ENCODE results near the gene GDF15. TPM values are rescaled to one million over a fixed set of nuclear protein-coding genes. Genes with fewer than 3 reads are reported as not detected.
A peak's percentile ranks its signal among the peaks of the same experiment; 100 is the strongest.

GDF15 gene
- total RNA-seq, 1 experiment from 2014 or later: 425 TPM

GRCh38 chr19:18342090-18342632 is 43.8 kb upstream of the GDF15 start:
- intact Hi-C loops (cut with micrococcal nuclease): loop anchor here (5.0 kb wide), 1 partner anchor 65 kb away; no protein-coding TSS in a partner anchor

GRCh38 chr19:18344582-18344950 is 41.4 kb upstream of the GDF15 start:
- Histone ChIP-seq H3K9me2 (ENCODE audit: insufficient read depth) (no peaks in the 10 kb centered on the region), H3K79me2 (ENCODE audit: insufficient read depth, low read length) (no peaks in the 10 kb centered on the region), H3K27me3 (ENCODE audit: insufficient read depth, low read length) (no peaks in the 10 kb centered on the region), H3K36me3 (ENCODE audit: control insufficient read depth in 1 of 2, insufficient read depth in 2 of 2, low read length in 2 of 2) (no peaks in the 10 kb centered on the region; a peak in 2 of 4 replicates), H2AFZ (ENCODE audit: low read depth, low read length, poor library complexity, severe bottlenecking) (no peak overlapping the region), H3K27ac (ENCODE audit: low read depth, low read length) (no peak overlapping the region; the same call in 1 of the 2 replicates), H3K4me2 (ENCODE audit: low read length) (peak overlapping the region; percentile 59), H3K4me1 (ENCODE audit: control insufficient read depth in 1 of 2, insufficient read depth in 2 of 2, low read length in 2 of 2) (peaks cover 35 to 70% of the 10 kb centered on the region in 2 experiments), H3K9ac (ENCODE audit: low read length) (peak overlapping the region; percentile 33; the same call in 1 of the 2 replicates), H3K4me3 (replicated peaks in 1 of 2; ENCODE audit: low read depth in 1 of 2, low read length in 2 of 2) (no peak overlapping the region), H4K20me1 (ENCODE audit: insufficient read depth) (no peaks in the 10 kb centered on the region), H3K9me3 (ENCODE audit: control insufficient read depth in 1 of 2, insufficient read depth in 1 of 2, low read depth in 1 of 2, low read length in 2 of 2) (no peaks in the 10 kb centered on the region)
- RAD21 ChIA-PET (ENCODE audit: low non-redundant PET in 1 of 2, low total read pairs in 2 of 2, uncharacterized antibody in 2 of 2, unreplicated experiment in 2 of 2): interaction anchor here in 1 of 2 experiments (0.6 kb wide), 1 partner anchor 43 kb away, joined by 3 read pairs; no protein-coding TSS in a partner anchor
- no peak for DNase-seq (ENCODE audit: low read depth, low spot score)
- POLR2A ChIA-PET: no interaction called here
- CTCF ChIA-PET: interaction anchor here (1.4 kb wide), 1 partner anchor 16 kb away, joined by 4 read pairs; no protein-coding TSS in a partner anchor
- no peak for ATAC-seq
- intact Hi-C loops (cut with micrococcal nuclease): loop anchor here (5.0 kb wide), 1 partner anchor 67 kb away; no protein-coding TSS in a partner anchor
- no TSS peak for BruUV-seq (replicated peaks)
- TF ChIP-seq TCF7L2 (IDR thresholded peaks at IDR 0.05; ENCODE audit: borderline replicate concordance, extremely low read depth, insufficient read depth, insufficient read length) (no peak), RAD21 (IDR thresholded peaks at IDR 0.05; ENCODE audit: low read depth) (no peak), ZBTB33 (IDR thresholded peaks at IDR 0.05; ENCODE audit: extremely low read depth, insufficient replicate concordance, low read length) (no peak), ELF1 (IDR thresholded peaks at IDR 0.05; ENCODE audit: borderline replicate concordance, low read depth) (no peak), EZH2phosphoT487 (IDR thresholded peaks at IDR 0.05; ENCODE audit: borderline replicate concordance) (no peak), ZNF274 (IDR thresholded peaks at IDR 0.05; ENCODE audit: low read depth, low read length) (no peak), CBX3 (IDR thresholded peaks at IDR 0.05; ENCODE audit: low read depth) (no peak), ZFX (IDR thresholded peaks at IDR 0.05) (no peak), SIN3A (IDR thresholded peaks at IDR 0.05; ENCODE audit: low read depth) (no peak), REST (IDR thresholded peaks at IDR 0.05; ENCODE audit: low read depth) (no peak), EGR1 (IDR thresholded peaks at IDR 0.05; ENCODE audit: low read depth) (no peak), YY1 (IDR thresholded peaks at IDR 0.05; ENCODE audit: extremely low read depth, insufficient replicate concordance, low read depth, low read length) (no peak)

More at GRCh38 chr19:18342090-18342632, 43.8 kb upstream of the GDF15 start:
- TF ChIP-seq EZH2 (IDR thresholded peaks at IDR 0.05): no peak
- TF ChIP-seq TCF7L2 (IDR thresholded peaks at IDR 0.05; ENCODE audit: borderline replicate concordance, extremely low read depth, insufficient read depth, insufficient read length): no peak
- no peak for TF ChIP-seq POLR2A (IDR thresholded peaks at IDR 0.05; ENCODE audit: borderline replicate concordance, extremely low read depth, insufficient read depth, insufficient read length)
- ChIA-PET CTCF (interaction anchor here (1.2 to 2.2 kb wide), 2 partner anchors 13 to 63 kb away, joined by 3 to 7 read pairs; no protein-coding TSS in a partner anchor), RAD21 (ENCODE audit: low non-redundant PET in 1 of 2, low total read pairs in 2 of 2, uncharacterized antibody in 2 of 2, unreplicated experiment in 2 of 2) (no interaction called here), POLR2A (interaction anchor here (1.1 kb wide), 1 partner anchor 18 kb away, joined by 3 read pairs; no protein-coding TSS in a partner anchor)
- Histone ChIP-seq H3K4me3 (replicated peaks in 1 of 2; ENCODE audit: low read depth in 1 of 2, low read length in 2 of 2) (no peak overlapping the region), H3K9me2 (ENCODE audit: insufficient read depth) (no peaks in the 10 kb centered on the region), H3K9ac (ENCODE audit: low read length) (no peak overlapping the region), H3K36me3 (ENCODE audit: control insufficient read depth in 1 of 2, insufficient read depth in 2 of 2, low read length in 2 of 2) (no peaks in the 10 kb centered on the region; a peak in 2 of 4 replicates), H3K27me3 (ENCODE audit: insufficient read depth, low read length) (no peaks in the 10 kb centered on the region), H3K4me1 (ENCODE audit: control insufficient read depth in 1 of 2, insufficient read depth in 2 of 2, low read length in 2 of 2) (peaks cover 35 to 69% of the 10 kb centered on the region in 2 experiments), H3K9me3 (ENCODE audit: control insufficient read depth in 1 of 2, insufficient read depth in 1 of 2, low read depth in 1 of 2, low read length in 2 of 2) (no peaks in the 10 kb centered on the region), H3K4me2 (ENCODE audit: low read length) (peak overlapping the region; percentile 97; the same call in 1 of the 2 replicates), H2AFZ (ENCODE audit: low read depth, low read length, poor library complexity, severe bottlenecking) (no peak overlapping the region), H3K79me2 (ENCODE audit: insufficient read depth, low read length) (no peaks in the 10 kb centered on the region), H4K20me1 (ENCODE audit: insufficient read depth) (no peaks in the 10 kb centered on the region), H3K27ac (ENCODE audit: low read depth, low read length) (no peak overlapping the region)
- BruUV-seq (replicated peaks): no TSS peak
- no peak for DNase-seq (ENCODE audit: low read depth, low spot score)
- ATAC-seq: no peak

Data from HCT116 (cell line).